ENCODE data around the gene UCN2.

The UCN2 gene

DNA sequence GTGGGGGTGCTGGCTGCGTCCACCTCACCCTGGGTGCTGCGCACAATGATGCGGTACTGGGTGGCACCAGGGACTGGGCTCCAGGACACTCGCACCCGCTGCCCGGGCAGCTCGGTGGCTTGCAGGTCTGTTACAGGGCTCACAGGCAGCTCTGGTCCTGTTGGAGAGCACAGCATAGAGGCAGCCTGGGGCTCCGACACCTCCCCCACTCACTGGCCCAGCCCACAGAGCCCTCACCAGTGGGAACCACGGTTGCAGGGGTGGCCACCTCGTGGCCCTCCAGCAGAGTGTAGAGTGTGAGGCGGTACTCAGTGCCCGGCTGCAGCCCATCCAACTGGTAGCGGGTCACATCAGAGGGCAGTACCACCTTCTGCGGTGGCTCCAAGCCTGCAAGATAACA lies 27.9 kb upstream of the UCN2 start:
- Histone ChIP-seq H3K9me3 (ENCODE audit: control insufficient read depth, low read length) (no peaks in the 10 kb centered on the region), H3K27me3 (replicated peaks; ENCODE audit: control insufficient read depth, insufficient read depth, low read length, poor library complexity, severe bottlenecking) (peaks cover 11% of the 10 kb centered on the region), H3K4me1 (ENCODE audit: control insufficient read depth, insufficient read depth, low read length, poor library complexity, severe bottlenecking) (peaks cover 5% of the 10 kb centered on the region), H3K36me3 (ENCODE audit: control insufficient read depth, insufficient read depth, low read length) (no peaks in the 10 kb centered on the region), H3K27ac (ENCODE audit: insufficient read depth, low read length, poor library complexity, severe bottlenecking) (no peak overlapping the region), H3K4me3 (ENCODE audit: insufficient read depth, low read depth, low read length, poor library complexity, severe bottlenecking) (no peak overlapping the region)
- no peak for DNase-seq

DNA sequence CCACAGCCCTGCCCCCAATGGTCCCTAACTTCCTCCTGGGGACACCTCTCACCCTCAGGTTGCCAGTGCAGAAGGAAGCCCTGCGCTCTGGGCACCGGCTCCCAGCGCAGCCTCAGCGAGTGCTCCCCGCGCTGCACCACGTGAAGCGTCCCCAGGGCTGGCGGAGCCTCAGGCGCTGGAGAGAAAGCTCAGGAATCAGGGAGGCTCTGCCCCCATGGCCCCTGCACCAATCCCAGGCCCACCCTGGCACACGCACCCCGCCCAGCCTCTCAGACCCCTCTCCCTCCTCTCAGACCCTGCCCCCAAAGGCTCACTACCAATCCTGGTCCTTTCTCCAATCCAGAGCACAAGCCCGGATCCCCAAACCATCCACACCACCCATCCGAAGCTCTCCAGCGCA lies 24.6 kb upstream of the UCN2 start:
- Histone ChIP-seq H3K36me3 (ENCODE audit: control insufficient read depth, insufficient read depth, low read length) (no peaks in the 10 kb centered on the region), H3K4me3 (ENCODE audit: insufficient read depth, low read depth, low read length, poor library complexity, severe bottlenecking) (no peak overlapping the region), H3K9me3 (ENCODE audit: control insufficient read depth, low read length) (no peaks in the 10 kb centered on the region), H3K27me3 (replicated peaks; ENCODE audit: control insufficient read depth, insufficient read depth, low read length, poor library complexity, severe bottlenecking) (peaks cover 3% of the 10 kb centered on the region), H3K4me1 (ENCODE audit: control insufficient read depth, insufficient read depth, low read length, poor library complexity, severe bottlenecking) (no peaks in the 10 kb centered on the region), H3K27ac (ENCODE audit: insufficient read depth, low read length, poor library complexity, severe bottlenecking) (no peak overlapping the region)
- DNase-seq: no peak

DNA sequence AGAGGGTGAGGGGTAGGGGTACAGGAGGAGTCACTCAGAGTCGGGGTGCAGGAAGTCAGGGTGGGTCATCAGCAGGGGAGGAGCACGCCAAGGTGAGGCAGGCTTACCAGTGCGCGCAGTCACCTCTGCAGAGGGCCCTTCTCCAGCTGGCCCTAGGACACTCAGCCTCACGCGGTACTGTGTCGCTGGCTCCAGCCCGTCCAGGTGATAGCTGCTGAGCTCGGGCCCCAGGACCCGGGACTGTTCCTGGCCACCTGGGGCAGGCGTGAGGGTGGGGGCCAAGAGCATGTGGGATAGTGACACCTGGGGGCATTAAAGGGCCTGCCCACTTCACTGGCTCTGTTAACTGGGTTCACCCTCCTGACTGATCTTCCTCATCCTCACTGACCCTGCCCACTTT lies 24.1 kb upstream of the UCN2 start:
- no peak for DNase-seq
- Histone ChIP-seq H3K27me3 (replicated peaks; ENCODE audit: control insufficient read depth, insufficient read depth, low read length, poor library complexity, severe bottlenecking) (no peaks in the 10 kb centered on the region), H3K36me3 (ENCODE audit: control insufficient read depth, insufficient read depth, low read length) (no peaks in the 10 kb centered on the region), H3K4me1 (ENCODE audit: control insufficient read depth, insufficient read depth, low read length, poor library complexity, severe bottlenecking) (no peaks in the 10 kb centered on the region), H3K27ac (ENCODE audit: insufficient read depth, low read length, poor library complexity, severe bottlenecking) (no peak overlapping the region), H3K9me3 (ENCODE audit: control insufficient read depth, low read length) (no peaks in the 10 kb centered on the region), H3K4me3 (ENCODE audit: insufficient read depth, low read depth, low read length, poor library complexity, severe bottlenecking) (no peak overlapping the region)

DNA sequence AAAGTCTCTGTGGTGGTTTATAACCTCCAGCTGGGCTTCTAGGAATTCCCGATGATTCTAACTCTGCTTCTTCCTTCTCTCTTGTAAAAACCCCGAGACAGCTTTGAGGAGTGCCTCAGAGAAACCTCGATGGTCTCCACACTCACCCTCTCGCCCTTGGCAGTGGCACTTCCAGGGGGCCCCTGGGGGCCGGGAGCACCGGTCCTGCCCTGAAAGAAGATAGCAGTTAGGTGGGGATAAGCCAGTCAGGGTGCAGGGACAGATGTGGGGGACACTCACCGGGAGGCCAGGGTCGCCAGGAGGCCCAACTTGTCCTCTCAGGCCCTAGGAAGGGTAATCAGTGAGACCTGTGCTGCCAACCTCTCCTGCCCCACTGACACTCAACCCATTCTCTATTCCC lies 21.8 kb upstream of the UCN2 start:
- H3K36me3 ChIP-seq (ENCODE audit: control insufficient read depth, insufficient read depth, low read length): no peaks in the 10 kb centered on the region
- H3K27ac ChIP-seq (ENCODE audit: insufficient read depth, low read length, poor library complexity, severe bottlenecking): no peak overlapping the region
- no peaks in the 10 kb centered on the region for H3K27me3 ChIP-seq (replicated peaks; ENCODE audit: control insufficient read depth, insufficient read depth, low read length, poor library complexity, severe bottlenecking)
- no peaks in the 10 kb centered on the region for H3K9me3 ChIP-seq (ENCODE audit: control insufficient read depth, low read length)
- no peaks in the 10 kb centered on the region for H3K4me1 ChIP-seq (ENCODE audit: control insufficient read depth, insufficient read depth, low read length, poor library complexity, severe bottlenecking)
- no peak overlapping the region for H3K4me3 ChIP-seq (ENCODE audit: insufficient read depth, low read depth, low read length, poor library complexity, severe bottlenecking)
- DNase-seq: no peak

DNA sequence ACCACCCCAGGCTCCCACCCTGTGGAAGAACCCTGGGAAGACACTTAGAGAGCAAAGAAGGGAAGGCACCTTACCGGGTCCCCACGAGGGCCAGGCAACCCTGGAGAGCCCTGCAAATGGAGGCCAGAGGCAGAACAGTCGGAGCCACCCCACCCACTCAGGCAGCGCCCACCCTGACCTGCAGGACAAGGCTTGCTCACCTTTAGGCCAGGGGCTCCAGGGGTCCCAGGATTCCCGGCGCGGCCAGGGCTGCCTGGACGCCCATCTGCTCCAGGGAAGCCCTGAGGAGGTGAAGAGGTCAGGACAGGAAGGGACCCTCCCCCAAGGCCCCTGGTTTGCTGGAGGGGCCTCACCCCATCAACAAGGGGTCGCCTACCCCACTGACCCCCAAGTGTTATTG lies 21.3 kb upstream of the UCN2 start:
- no peak overlapping the region for H3K4me3 ChIP-seq (ENCODE audit: insufficient read depth, low read depth, low read length, poor library complexity, severe bottlenecking)
- no peak for DNase-seq
- no peaks in the 10 kb centered on the region for H3K27me3 ChIP-seq (replicated peaks; ENCODE audit: control insufficient read depth, insufficient read depth, low read length, poor library complexity, severe bottlenecking)
- no peaks in the 10 kb centered on the region for H3K9me3 ChIP-seq (ENCODE audit: control insufficient read depth, low read length)
- H3K4me1 ChIP-seq (ENCODE audit: control insufficient read depth, insufficient read depth, low read length, poor library complexity, severe bottlenecking): no peaks in the 10 kb centered on the region
- no peak overlapping the region for H3K27ac ChIP-seq (ENCODE audit: insufficient read depth, low read length, poor library complexity, severe bottlenecking)
- H3K36me3 ChIP-seq (ENCODE audit: control insufficient read depth, insufficient read depth, low read length): no peaks in the 10 kb centered on the region

DNA sequence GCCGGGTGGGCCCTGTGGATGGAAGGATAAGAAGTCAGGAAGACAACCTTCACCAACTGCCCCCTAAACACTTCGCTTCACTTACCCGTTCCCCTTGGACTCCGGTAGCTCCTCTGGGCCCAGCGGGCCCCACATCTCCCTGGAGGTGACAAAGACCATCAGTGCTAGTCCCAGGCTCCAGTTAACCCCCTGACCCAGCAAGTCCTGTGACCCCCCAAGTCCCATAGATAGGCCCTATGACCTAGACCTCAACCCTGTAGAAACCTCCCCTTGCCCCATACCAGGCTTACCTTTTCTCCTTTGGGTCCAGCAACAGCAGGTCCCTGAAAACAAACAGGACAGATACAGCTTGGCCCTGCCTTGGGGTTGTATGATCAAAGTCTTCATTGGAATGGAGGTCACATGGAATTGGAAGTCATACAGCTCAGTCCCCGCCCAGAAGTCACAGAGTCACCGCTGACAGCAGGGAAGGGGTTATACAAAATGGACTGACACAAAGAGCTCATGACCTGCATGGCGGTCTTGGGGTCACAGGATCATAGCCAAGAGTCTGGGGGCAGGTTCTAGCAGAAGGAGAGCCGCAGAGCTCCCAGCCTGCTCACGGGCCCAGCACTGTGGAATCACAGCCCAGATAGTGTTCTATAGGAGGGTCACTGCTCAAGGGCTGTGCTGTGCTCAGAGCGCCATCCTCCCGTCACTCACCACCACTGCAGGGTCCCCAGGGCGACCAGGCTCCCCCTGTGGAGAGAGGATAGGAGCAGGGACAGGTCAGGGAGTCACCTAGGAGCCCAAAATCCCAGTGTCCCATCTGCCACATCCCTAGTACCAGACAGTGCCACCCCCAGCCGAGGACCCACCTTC lies 18.3 kb upstream of the UCN2 start:
- H3K27me3 ChIP-seq (replicated peaks; ENCODE audit: control insufficient read depth, insufficient read depth, low read length, poor library complexity, severe bottlenecking): no peaks in the 10 kb centered on the region
- H3K4me3 ChIP-seq (ENCODE audit: insufficient read depth, low read depth, low read length, poor library complexity, severe bottlenecking): no peak overlapping the region
- no peaks in the 10 kb centered on the region for H3K4me1 ChIP-seq (ENCODE audit: control insufficient read depth, insufficient read depth, low read length, poor library complexity, severe bottlenecking)
- no peak for DNase-seq
- H3K36me3 ChIP-seq (ENCODE audit: control insufficient read depth, insufficient read depth, low read length): no peaks in the 10 kb centered on the region
- H3K9me3 ChIP-seq (ENCODE audit: control insufficient read depth, low read length): no peaks in the 10 kb centered on the region
- no peak overlapping the region for H3K27ac ChIP-seq (ENCODE audit: insufficient read depth, low read length, poor library complexity, severe bottlenecking)

DNA sequence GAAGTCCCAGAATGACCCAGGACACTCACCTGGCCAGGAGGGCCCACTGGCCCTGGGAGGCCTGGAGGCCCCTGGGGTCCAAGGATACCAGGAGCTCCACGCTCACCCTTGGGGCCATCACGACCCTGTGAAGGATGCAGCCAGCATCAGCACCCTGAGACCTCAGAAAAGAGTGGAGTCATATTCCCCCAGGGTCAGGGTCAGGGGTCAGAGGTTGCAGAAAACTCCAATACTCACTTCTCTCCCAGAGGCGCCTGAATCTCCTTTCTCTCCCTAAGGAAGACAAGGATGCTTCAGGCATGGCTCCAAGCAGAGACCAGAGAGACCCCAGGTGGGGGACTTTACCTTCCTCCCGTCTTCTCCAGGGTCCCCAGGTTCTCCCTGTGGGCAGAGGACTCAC lies 13.1 kb upstream of the UCN2 start:
- no peaks in the 10 kb centered on the region for H3K36me3 ChIP-seq (ENCODE audit: control insufficient read depth, insufficient read depth, low read length)
- DNase-seq: no peak
- H3K27ac ChIP-seq (ENCODE audit: insufficient read depth, low read length, poor library complexity, severe bottlenecking): no peak overlapping the region

DNA sequence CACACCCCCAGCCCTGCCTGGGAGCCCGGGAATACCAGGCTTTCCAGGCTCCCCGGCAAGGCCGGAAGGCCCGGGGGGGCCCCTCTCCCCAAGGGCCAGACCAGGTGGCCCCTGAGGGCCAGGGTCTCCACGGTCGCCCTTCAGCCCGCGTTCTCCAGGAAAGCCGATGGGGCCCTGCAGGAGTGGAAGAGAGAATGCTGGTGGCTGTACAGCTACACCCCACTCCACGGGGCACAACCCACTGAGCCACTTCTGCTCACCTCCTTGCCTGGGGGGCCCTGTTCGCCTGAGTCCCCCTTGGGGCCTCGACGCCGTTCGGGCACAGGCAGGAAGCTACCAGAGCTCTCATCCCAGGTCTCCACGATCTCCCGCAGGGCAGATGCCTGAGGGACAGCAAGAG lies 11.8 kb upstream of the UCN2 start:
- Histone ChIP-seq H3K27ac (ENCODE audit: insufficient read depth, low read length, poor library complexity, severe bottlenecking) (no peak overlapping the region), H3K4me1 (ENCODE audit: control insufficient read depth, insufficient read depth, low read length, poor library complexity, severe bottlenecking) (no peaks in the 10 kb centered on the region), H3K27me3 (replicated peaks; ENCODE audit: control insufficient read depth, insufficient read depth, low read length, poor library complexity, severe bottlenecking) (no peaks in the 10 kb centered on the region), H3K4me3 (ENCODE audit: insufficient read depth, low read depth, low read length, poor library complexity, severe bottlenecking) (no peak overlapping the region), H3K36me3 (ENCODE audit: control insufficient read depth, insufficient read depth, low read length) (no peaks in the 10 kb centered on the region), H3K9me3 (ENCODE audit: control insufficient read depth, low read length) (no peaks in the 10 kb centered on the region)
- no peak for DNase-seq

More for the DNA sequence above, 13.1 kb upstream of the UCN2 start:
- H3K4me3 ChIP-seq (ENCODE audit: insufficient read depth, low read depth, low read length, poor library complexity, severe bottlenecking): no peak overlapping the region
- H3K4me1 ChIP-seq (ENCODE audit: control insufficient read depth, insufficient read depth, low read length, poor library complexity, severe bottlenecking): no peaks in the 10 kb centered on the region
- H3K9me3 ChIP-seq (ENCODE audit: control insufficient read depth, low read length): no peaks in the 10 kb centered on the region
- H3K27me3 ChIP-seq (replicated peaks; ENCODE audit: control insufficient read depth, insufficient read depth, low read length, poor library complexity, severe bottlenecking): no peaks in the 10 kb centered on the region

DNA sequence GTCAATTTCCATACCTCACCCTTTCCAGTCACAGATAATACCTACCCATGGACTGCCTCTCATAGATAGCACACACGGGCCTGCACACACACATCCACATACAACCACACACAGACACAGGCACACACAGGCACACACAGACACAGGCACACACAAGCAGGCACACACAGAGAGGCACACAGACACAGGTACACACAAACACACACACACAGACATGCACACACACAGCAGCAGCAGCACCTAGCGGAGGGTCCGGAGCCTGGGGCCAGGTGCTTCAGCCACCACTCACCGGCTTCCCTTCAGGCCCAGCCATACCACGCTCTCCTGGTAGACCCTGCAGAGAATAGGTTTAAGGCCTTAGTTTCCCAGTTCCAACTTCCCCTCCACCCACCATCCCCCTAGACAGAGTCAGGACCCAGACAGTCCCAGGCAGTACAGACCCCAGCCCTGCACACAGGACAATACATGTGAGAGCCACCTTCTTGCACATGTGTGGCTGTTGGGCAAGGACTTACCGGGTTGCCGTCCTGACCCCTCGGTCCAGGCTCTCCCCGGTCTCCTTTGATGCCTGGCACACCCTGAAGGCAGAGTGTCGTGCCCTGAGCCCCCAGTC lies 10.5 kb upstream of the UCN2 start:
- Histone ChIP-seq H3K36me3 (ENCODE audit: control insufficient read depth, insufficient read depth, low read length) (no peaks in the 10 kb centered on the region), H3K4me3 (ENCODE audit: insufficient read depth, low read depth, low read length, poor library complexity, severe bottlenecking) (no peak overlapping the region), H3K4me1 (ENCODE audit: control insufficient read depth, insufficient read depth, low read length, poor library complexity, severe bottlenecking) (no peaks in the 10 kb centered on the region), H3K27me3 (replicated peaks; ENCODE audit: control insufficient read depth, insufficient read depth, low read length, poor library complexity, severe bottlenecking) (no peaks in the 10 kb centered on the region), H3K27ac (ENCODE audit: insufficient read depth, low read length, poor library complexity, severe bottlenecking) (no peak overlapping the region), H3K9me3 (ENCODE audit: control insufficient read depth, low read length) (no peaks in the 10 kb centered on the region)
- no peak for DNase-seq

DNA sequence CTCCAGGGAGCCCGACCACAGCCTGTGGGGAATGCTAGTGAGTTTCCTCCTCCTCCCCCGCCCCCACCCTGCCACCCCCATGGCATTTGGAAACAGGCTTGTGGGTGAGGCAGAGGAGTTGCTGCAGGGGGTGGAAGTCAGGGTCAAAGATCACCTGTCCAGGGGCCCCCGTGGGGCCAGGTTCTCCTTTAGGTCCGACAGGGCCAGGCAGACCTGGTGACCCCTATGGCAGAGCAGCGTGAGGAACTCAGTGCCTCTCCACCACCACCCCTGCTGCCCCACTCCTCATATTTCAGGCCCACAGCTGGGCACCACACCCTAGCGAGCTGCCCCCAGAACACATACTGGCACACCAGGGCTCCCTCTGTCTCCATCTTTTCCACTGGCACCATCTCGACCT lies 8.9 kb upstream of the UCN2 start:
- Histone ChIP-seq H3K36me3 (ENCODE audit: control insufficient read depth, insufficient read depth, low read length) (no peaks in the 10 kb centered on the region), H3K4me1 (ENCODE audit: control insufficient read depth, insufficient read depth, low read length, poor library complexity, severe bottlenecking) (no peaks in the 10 kb centered on the region), H3K9me3 (ENCODE audit: control insufficient read depth, low read length) (no peaks in the 10 kb centered on the region), H3K4me3 (ENCODE audit: insufficient read depth, low read depth, low read length, poor library complexity, severe bottlenecking) (no peak overlapping the region), H3K27me3 (replicated peaks; ENCODE audit: control insufficient read depth, insufficient read depth, low read length, poor library complexity, severe bottlenecking) (no peaks in the 10 kb centered on the region), H3K27ac (ENCODE audit: insufficient read depth, low read length, poor library complexity, severe bottlenecking) (no peak overlapping the region)
- DNase-seq: no peak

Data from effector memory CD4-positive, alpha-beta T cell (primary cell).